ENCODE measurements around the gene PYDC2.
"Not testable (repeated sequence)": the region's sequence is repeated elsewhere in the genome, so short reads cannot be mapped to it uniquely, and the experiment has no call there.

The PYDC2 gene

GRCh38 chr3:191470545-191470944 is 9.6 kb downstream of the PYDC2 start:
- Histone ChIP-seq H3K27me3 (ENCODE audit: control insufficient read depth, insufficient read depth, low read length) (no peaks in the 10 kb centered on the region), H3K4me3 (ENCODE audit: low read depth, low read length) (no peak overlapping the region), H3K4me1 (ENCODE audit: control insufficient read depth, insufficient read depth, low read length) (no peaks in the 10 kb centered on the region), H3K9me3 (ENCODE audit: control insufficient read depth, insufficient read depth, low read length) (no peaks in the 10 kb centered on the region), H3K36me3 (ENCODE audit: control insufficient read depth, insufficient read depth, low read length) (no peaks in the 10 kb centered on the region), H3K9ac (ENCODE audit: low read depth, low read length) (no peak overlapping the region)

DNA sequence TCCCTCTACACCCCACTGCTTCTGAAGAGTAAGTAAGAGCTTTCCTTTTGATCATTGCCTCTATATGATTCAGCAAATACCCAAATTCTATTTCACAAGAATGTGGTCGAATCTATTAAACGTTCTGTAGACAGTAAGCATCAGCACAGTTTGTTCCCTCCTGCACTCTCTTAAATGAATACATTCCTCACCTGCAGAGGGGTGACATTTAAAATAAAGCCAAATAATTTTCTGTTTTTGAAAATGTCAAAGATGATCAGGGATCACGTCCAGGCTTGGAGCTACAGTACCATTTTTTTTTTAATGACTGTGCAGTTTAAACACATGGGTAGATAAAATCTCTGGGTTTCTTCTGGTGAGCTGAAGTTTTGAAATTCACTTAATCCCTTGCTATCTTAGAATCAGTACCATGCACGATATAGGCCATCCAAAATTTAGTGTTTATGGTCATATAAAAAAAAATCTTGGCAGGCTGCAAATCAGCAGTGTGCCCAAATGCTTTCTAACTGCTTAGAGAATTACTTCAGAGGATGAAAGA is 12.8 kb downstream of the PYDC2 start:
- Histone ChIP-seq H3K4me1 (ENCODE audit: control insufficient read depth, insufficient read depth, low read length) (no peaks in the 10 kb centered on the region), H3K27me3 (ENCODE audit: control insufficient read depth, insufficient read depth, low read length) (no peaks in the 10 kb centered on the region), H3K9me3 (ENCODE audit: control insufficient read depth, insufficient read depth, low read length) (no peaks in the 10 kb centered on the region), H3K4me3 (ENCODE audit: low read depth, low read length) (no peak overlapping the region), H3K9ac (ENCODE audit: low read depth, low read length) (no peak overlapping the region), H3K36me3 (ENCODE audit: control insufficient read depth, insufficient read depth, low read length) (no peaks in the 10 kb centered on the region)

DNA sequence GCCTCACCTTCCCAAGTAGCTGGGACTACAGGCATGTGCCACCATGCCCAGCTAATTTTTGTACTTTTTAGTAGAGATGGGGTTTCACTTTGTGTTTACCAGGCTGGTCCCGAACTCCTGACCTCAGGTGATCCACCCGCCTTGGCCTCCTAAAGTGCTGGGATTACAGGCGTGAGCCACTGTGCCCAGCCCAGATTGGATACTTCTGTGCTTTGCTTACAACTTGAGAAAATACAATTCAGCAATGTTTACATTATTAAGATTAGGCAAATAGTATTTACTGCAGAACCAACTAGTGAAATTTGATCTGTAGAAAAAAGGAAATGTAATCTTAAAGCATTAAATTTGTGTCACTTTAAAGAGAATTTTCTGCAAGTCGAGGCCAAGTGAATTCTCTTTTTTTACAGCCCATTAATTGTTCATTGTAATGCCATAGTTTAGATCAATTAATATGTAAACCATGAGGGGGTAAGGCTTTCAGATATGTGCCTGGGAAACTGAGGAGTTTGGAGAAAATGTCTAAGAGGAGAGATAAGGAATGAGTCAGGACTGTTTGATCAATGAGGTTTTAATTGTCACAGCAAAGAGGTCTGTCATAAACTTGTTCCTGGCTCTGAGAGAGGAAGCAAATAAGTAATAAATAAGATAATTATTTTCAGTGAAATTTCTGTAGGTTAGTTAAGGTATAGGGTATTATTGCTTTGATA is 15.3 kb downstream of the PYDC2 start:
- Histone ChIP-seq H3K36me3 (ENCODE audit: control insufficient read depth, insufficient read depth, low read length) (no peaks in the 10 kb centered on the region), H3K27me3 (ENCODE audit: control insufficient read depth, insufficient read depth, low read length) (no peaks in the 10 kb centered on the region), H3K4me1 (ENCODE audit: control insufficient read depth, insufficient read depth, low read length) (no peaks in the 10 kb centered on the region), H3K9me3 (ENCODE audit: control insufficient read depth, insufficient read depth, low read length) (no peaks in the 10 kb centered on the region), H3K4me3 (ENCODE audit: low read depth, low read length) (no peak overlapping the region), H3K9ac (ENCODE audit: low read depth, low read length) (no peak overlapping the region)

DNA sequence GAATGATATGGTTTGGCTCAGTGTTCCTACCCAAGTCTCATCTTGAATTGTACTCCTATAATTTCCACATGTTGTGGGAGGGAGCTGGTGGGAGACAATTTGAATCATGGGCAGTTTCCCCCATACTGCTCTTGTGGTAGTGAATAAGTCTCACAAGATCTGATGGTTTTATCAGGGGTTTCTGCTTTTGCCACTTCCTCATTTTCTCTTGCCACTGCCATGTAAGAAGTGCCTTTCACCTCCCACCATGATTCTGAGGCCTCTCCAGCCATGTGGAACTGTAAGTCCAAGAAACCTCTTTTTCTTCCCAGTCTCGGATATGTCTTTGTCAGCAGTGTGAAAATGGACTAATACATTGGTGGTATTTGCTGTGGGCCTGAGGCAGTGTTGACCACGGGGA is 23.0 kb downstream of the PYDC2 start:
- not testable (repeated sequence) for H3K4me3 ChIP-seq (ENCODE audit: low read depth, low read length); H3K27me3 ChIP-seq (ENCODE audit: control insufficient read depth, insufficient read depth, low read length); H3K36me3 ChIP-seq (ENCODE audit: control insufficient read depth, insufficient read depth, low read length); H3K9ac ChIP-seq (ENCODE audit: low read depth, low read length); H3K4me1 ChIP-seq (ENCODE audit: control insufficient read depth, insufficient read depth, low read length); H3K9me3 ChIP-seq (ENCODE audit: control insufficient read depth, insufficient read depth, low read length)

DNA sequence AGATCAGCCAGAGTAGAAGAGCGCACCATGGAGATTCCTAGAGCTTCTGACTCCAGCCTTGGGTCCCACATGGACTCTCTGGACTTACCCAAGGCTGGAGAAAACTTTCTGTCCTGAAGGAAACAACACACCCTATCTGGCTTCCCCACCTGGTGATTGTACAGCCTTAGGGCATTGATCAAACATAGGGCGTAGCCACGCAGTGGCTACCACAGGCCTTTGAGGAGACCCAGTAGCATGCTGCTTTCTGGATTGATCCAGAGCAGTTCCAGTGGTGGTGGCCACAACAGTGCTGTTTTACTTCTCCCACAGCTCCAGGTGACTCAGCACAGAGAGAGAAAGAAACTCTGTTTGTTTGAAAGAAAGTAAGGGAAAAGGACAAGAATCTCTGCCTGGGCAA is 23.5 kb downstream of the PYDC2 start:
- Histone ChIP-seq H3K4me1 (ENCODE audit: control insufficient read depth, insufficient read depth, low read length) (no peaks in the 10 kb centered on the region), H3K9ac (ENCODE audit: low read depth, low read length) (no peak overlapping the region), H3K9me3 (ENCODE audit: control insufficient read depth, insufficient read depth, low read length) (no peaks in the 10 kb centered on the region), H3K27me3 (ENCODE audit: control insufficient read depth, insufficient read depth, low read length) (no peaks in the 10 kb centered on the region), H3K4me3 (ENCODE audit: low read depth, low read length) (no peak overlapping the region), H3K36me3 (ENCODE audit: control insufficient read depth, insufficient read depth, low read length) (no peaks in the 10 kb centered on the region)

- Histone ChIP-seq H3K36me3 (ENCODE audit: control insufficient read depth, insufficient read depth, low read length) (no peaks in the 10 kb centered on the region), H3K9me3 (ENCODE audit: control insufficient read depth, insufficient read depth, low read length) (no peaks in the 10 kb centered on the region), H3K4me3 (ENCODE audit: low read depth, low read length) (no peak overlapping the region), H3K27me3 (ENCODE audit: control insufficient read depth, insufficient read depth, low read length) (no peaks in the 10 kb centered on the region), H3K4me1 (ENCODE audit: control insufficient read depth, insufficient read depth, low read length) (no peaks in the 10 kb centered on the region), H3K9ac (ENCODE audit: low read depth, low read length) (no peak overlapping the region)
Observed at GRCh38 chr3:191492601-191493000, 31.6 kb downstream of the PYDC2 start.

GRCh38 chr3:191493336-191493735 is 32.4 kb downstream of the PYDC2 start:
- H3K4me3 ChIP-seq (ENCODE audit: low read depth, low read length) = no peak overlapping the region

DNA sequence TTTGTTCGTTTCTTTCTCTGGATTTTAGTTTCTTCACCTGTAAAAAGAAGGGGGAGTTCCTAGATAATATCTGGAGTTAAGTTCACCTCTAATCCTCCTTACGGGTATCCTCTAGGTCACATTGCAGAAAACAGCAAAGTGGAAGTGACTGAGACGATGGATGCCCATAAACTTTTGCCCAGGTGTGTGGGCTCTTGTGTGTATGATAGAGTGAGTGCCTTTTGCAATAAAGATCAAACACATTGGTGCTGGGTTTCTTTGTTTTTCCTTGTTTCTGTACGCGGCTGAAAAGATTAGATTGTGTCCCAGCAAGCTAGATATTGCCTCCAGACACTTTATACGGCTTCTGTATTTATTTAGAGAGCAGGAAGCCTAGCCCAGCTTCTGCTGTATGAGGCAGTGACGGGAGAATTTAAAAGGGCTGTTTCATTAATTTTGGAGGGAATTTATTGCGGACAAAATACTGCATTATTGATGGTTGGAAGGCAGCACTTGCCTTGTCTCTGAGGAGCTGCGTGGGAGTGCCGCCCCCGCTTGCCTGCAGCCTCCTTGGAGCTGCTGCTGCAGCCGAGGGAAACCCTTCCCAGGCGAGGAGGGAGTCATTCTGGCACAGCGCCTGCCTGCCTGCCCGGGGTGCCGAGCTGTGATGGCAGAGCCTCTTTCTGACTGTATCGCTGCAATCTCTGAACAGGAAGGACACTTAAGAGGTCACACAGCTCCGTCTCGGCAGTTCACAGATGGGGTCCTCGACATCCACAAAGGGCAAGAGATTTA is 38.5 kb downstream of the PYDC2 start:
- Histone ChIP-seq H3K4me3 (ENCODE audit: low read depth, low read length) (no peak overlapping the region), H3K4me1 (ENCODE audit: control insufficient read depth, insufficient read depth, low read length) (no peaks in the 10 kb centered on the region), H3K36me3 (ENCODE audit: control insufficient read depth, insufficient read depth, low read length) (no peaks in the 10 kb centered on the region), H3K9ac (ENCODE audit: low read depth, low read length) (no peak overlapping the region), H3K9me3 (ENCODE audit: control insufficient read depth, insufficient read depth, low read length) (no peaks in the 10 kb centered on the region), H3K27me3 (ENCODE audit: control insufficient read depth, insufficient read depth, low read length) (no peaks in the 10 kb centered on the region)

More at GRCh38 chr3:191493336-191493735, 32.4 kb downstream of the PYDC2 start:
- Histone ChIP-seq H3K27me3 (ENCODE audit: control insufficient read depth, insufficient read depth, low read length) (no peaks in the 10 kb centered on the region), H3K36me3 (ENCODE audit: control insufficient read depth, insufficient read depth, low read length) (no peaks in the 10 kb centered on the region), H3K9me3 (ENCODE audit: control insufficient read depth, insufficient read depth, low read length) (no peaks in the 10 kb centered on the region), H3K4me1 (ENCODE audit: control insufficient read depth, insufficient read depth, low read length) (no peaks in the 10 kb centered on the region), H3K9ac (ENCODE audit: low read depth, low read length) (no peak overlapping the region)

GRCh38 chr3:191500892-191501291 is 39.9 kb downstream of the PYDC2 start:
- Histone ChIP-seq H3K27me3 (ENCODE audit: control insufficient read depth, insufficient read depth, low read length) (no peaks in the 10 kb centered on the region), H3K4me1 (ENCODE audit: control insufficient read depth, insufficient read depth, low read length) (no peaks in the 10 kb centered on the region), H3K9ac (ENCODE audit: low read depth, low read length) (no peak overlapping the region), H3K36me3 (ENCODE audit: control insufficient read depth, insufficient read depth, low read length) (no peaks in the 10 kb centered on the region), H3K4me3 (ENCODE audit: low read depth, low read length) (no peak overlapping the region), H3K9me3 (ENCODE audit: control insufficient read depth, insufficient read depth, low read length) (no peaks in the 10 kb centered on the region)

GRCh38 chr3:191502583-191502982 is 41.6 kb downstream of the PYDC2 start:
- H3K9me3 ChIP-seq (ENCODE audit: control insufficient read depth, insufficient read depth, low read length) = no peaks in the 10 kb centered on the region
- no peak overlapping the region for H3K4me3 ChIP-seq (ENCODE audit: low read depth, low read length)
- no peaks in the 10 kb centered on the region for H3K27me3 ChIP-seq (ENCODE audit: control insufficient read depth, insufficient read depth, low read length)
- no peaks in the 10 kb centered on the region for H3K36me3 ChIP-seq (ENCODE audit: control insufficient read depth, insufficient read depth, low read length)
- no peaks in the 10 kb centered on the region for H3K4me1 ChIP-seq (ENCODE audit: control insufficient read depth, insufficient read depth, low read length)
- no peak overlapping the region for H3K9ac ChIP-seq (ENCODE audit: low read depth, low read length)

DNA sequence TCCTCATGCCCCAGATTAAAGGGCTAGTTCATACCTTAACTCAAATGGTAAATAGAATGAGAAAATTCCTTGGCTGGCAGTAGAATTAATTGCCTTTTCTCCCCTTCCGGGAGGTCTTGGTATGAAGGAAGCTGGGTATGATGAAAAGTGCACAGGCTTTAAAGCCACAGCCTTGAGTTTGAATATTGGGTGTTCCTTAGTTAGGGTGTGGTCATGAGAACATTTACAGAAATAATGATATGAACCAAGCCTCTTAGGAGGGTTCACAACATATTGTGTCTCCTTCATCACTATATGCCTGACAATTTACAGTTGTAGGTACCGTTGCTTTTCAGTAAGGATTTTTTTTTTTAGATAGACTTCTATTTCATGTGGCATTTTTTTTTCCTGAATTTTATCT is 48.1 kb downstream of the PYDC2 start:
- no peak overlapping the region for H3K4me3 ChIP-seq (ENCODE audit: low read depth, low read length)
- H3K9me3 ChIP-seq (ENCODE audit: control insufficient read depth, insufficient read depth, low read length) = no peaks in the 10 kb centered on the region
- no peaks in the 10 kb centered on the region for H3K36me3 ChIP-seq (ENCODE audit: control insufficient read depth, insufficient read depth, low read length)
- H3K27me3 ChIP-seq (ENCODE audit: control insufficient read depth, insufficient read depth, low read length) = no peaks in the 10 kb centered on the region
- no peak overlapping the region for H3K9ac ChIP-seq (ENCODE audit: low read depth, low read length)
- H3K4me1 ChIP-seq (ENCODE audit: control insufficient read depth, insufficient read depth, low read length) = no peaks in the 10 kb centered on the region

Data from iPS-15b (cell line).